AG04449 (cell line): ENCODE measurements around the gene ZNF701.
"Not testable (repeated sequence)": the region's sequence is repeated elsewhere in the genome, so short reads cannot be mapped to it uniquely, and the experiment has no call there.

Source experiments
- CTCF ChIA-PET: fragments of 350-600 bp; formaldehyde crosslinking; extraction: SDS; loops from one replicate; lab custom pipeline; 2021; ENCODE audit warnings: antibody characterized with exemption; lab: Yijun Ruan, JAX
- POLR2A ChIA-PET: fragments of 400-600, 350-600 bp; formaldehyde crosslinking; extraction: SDS; loops from one replicate; lab custom pipeline; 2020; ENCODE audit warnings: antibody characterized with exemption, inconsistent platforms; lab: Yijun Ruan, JAX
- DNase-seq: peaks from one replicate; pipeline ENCODE4 v3.0.0-alpha.2; 2010; ENCODE audit warnings: low read depth, low spot score
- H3K4me3 ChIP-seq: 2 replicates; pipeline ENCODE4 v1.5.1; 2011; ENCODE audit warnings: low read depth, mild to moderate bottlenecking, control low read depth, low read length
- CTCF ChIP-seq: IDR thresholded peaks from one replicate; pipeline ENCODE4 v1.5.1; 2011; ENCODE audit warnings: mild to moderate bottlenecking, moderate library complexity, low read length, control low read depth, inconsistent platforms; ENCODE audit not compliant: insufficient read depth; ENCODE audit errors: missing control alignments

Gene ZNF701

GRCh38 chr19:52599241-52599640 is 29.2 kb downstream of the ZNF701 start:
- CTCF ChIA-PET: no interaction called here
- no peak for TF ChIP-seq CTCF
- no peak for DNase-seq
- no peak overlapping the region for H3K4me3 ChIP-seq
- POLR2A ChIA-PET: no interaction called here

- DNase-seq: no peak
- POLR2A ChIA-PET: no interaction called here
- CTCF ChIA-PET: no interaction called here
- no peak for TF ChIP-seq CTCF
- peak overlapping the region; percentile 66 for H3K4me3 ChIP-seq
These were observed 30.5 kb downstream of the ZNF701 start for GRCh38 chr19:52600639-52601024.

GRCh38 chr19:52601025-52601973 is 31.2 kb downstream of the ZNF701 start:
- H3K4me3 ChIP-seq: peak overlapping the region; percentile 66
- POLR2A ChIA-PET: no interaction called here
- peak; percentile 23 for DNase-seq
- CTCF ChIA-PET: interaction anchor here (1.3 to 1.5 kb wide), 2 partner anchors 11 to 18 kb away, joined by 3 to 5 read pairs; no protein-coding TSS in a partner anchor
- peak; percentile 46 for TF ChIP-seq CTCF

GRCh38 chr19:52601974-52602366 is 31.9 kb downstream of the ZNF701 start:
- not testable (repeated sequence) for DNase-seq
- H3K4me3 ChIP-seq: peak overlapping the region; percentile 66
- TF ChIP-seq CTCF: peak; percentile 13
- POLR2A ChIA-PET: interaction anchor here (1.1 kb wide), 1 partner anchor 46 kb away, joined by 3 read pairs; no protein-coding TSS in a partner anchor
- CTCF ChIA-PET: interaction anchor here (1.3 to 1.5 kb wide), 2 partner anchors 10 to 18 kb away, joined by 3 to 5 read pairs; no protein-coding TSS in a partner anchor

GRCh38 chr19:52602941-52603340 is 32.9 kb downstream of the ZNF701 start:
- no peak for TF ChIP-seq CTCF
- H3K4me3 ChIP-seq: no peak overlapping the region
- CTCF ChIA-PET: interaction anchor here (1.5 kb wide), 1 partner anchor 17 kb away, joined by 5 read pairs; no protein-coding TSS in a partner anchor
- no peak for DNase-seq
- POLR2A ChIA-PET: interaction anchor here (1.1 kb wide), 1 partner anchor 45 kb away, joined by 3 read pairs; no protein-coding TSS in a partner anchor
